Right atrium auricular region (tissue), 2 donors: ENCODE data around the gene RASAL2. TPM values are rescaled to one million over a fixed set of nuclear protein-coding genes. Genes with fewer than 3 reads are reported as not detected.

Experiments
- DNase-seq: peaks from one replicate; pipeline ENCODE4 v3.0.0-alpha.2; 2019; ENCODE audit warnings: low spot score
- H3K27ac ChIP-seq, 2 donors: fragments of 200-600 bp; sonication (generic); 1 replicate in 1 of 2; 2 replicates in 1 of 2; pipeline ENCODE4 v1.5.1; 2016 to 2019
- H3K27me3 ChIP-seq, 2 donors: fragments of 200-600 bp; sonication (generic); one replicate each; pipeline versions ENCODE4 v1.5.1 to v1.6.0; 2017 to 2019
- H3K36me3 ChIP-seq: fragments of 200-600 bp; sonication (generic); one replicate; pipeline ENCODE4 v1.5.1; 2016
- H3K4me1 ChIP-seq, 2 donors: fragments of 200-600 bp; sonication (generic); one replicate each; pipeline versions ENCODE4 v1.5.1 to v1.6.0; 2017 to 2019
- H3K4me3 ChIP-seq, 2 donors: fragments of 200-600 bp; sonication (generic); 1 replicate in 1 of 2; 2 replicates in 1 of 2; pipeline ENCODE4 v1.5.1; 2017 to 2019; ENCODE audit warnings: mild to moderate bottlenecking in 1 of 2, moderate library complexity in 1 of 2
- H3K9me3 ChIP-seq, 2 donors: fragments of 200-600 bp; sonication (generic); one replicate each; pipeline ENCODE4 v1.5.1; 2019
- CTCF ChIP-seq, 2 donors: fragments of 200-600 bp; sonication (generic); IDR thresholded peaks; one replicate each; pipeline ENCODE4 v1.5.1; 2019; ENCODE audit warnings: antibody characterized with exemption in 2 of 2
- total RNA-seq, 2 donors: library from RNA; depleted of rRNA; stranded (reverse); fragments of >200 nt; gene quantifications; one replicate each; pipeline ENCODE4 v1.1.0, GENCODE V29; 2016

The RASAL2 gene
- total RNA-seq, 2 donors from 2014 or later: 34.1 to 44.7 TPM

DNA sequence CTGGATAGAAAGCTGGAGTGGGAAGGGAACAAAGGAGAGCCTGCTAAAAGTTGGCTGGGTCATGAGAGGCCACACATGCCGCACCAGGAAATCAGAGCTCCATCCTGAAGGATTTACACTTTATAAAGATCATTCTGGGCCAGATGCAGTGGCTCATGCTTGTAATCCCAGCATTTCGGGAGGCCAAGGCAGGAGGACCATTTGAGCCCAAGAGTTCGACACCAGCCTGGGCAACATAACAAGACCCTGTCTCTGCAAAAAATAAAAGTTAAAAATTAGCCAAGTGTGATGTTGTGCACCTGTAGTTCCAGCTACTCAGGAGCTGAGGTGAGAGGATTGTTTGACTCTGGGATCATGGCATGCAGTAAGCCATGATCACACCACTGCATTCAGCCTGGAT, 28.7 kb upstream of the RASAL2 start:
- Histone ChIP-seq H3K27ac (no peak overlapping the region), H3K4me3 (no peak overlapping the region), H3K4me1 (peaks cover 0 to 14% of the 10 kb centered on the region in 2 donors), H3K9me3 (no peaks in the 10 kb centered on the region), H3K27me3 (no peaks in the 10 kb centered on the region), H3K36me3 (no peaks in the 10 kb centered on the region)
- no peak for DNase-seq
- no peak for TF ChIP-seq CTCF (IDR thresholded peaks at IDR 0.05)

DNA sequence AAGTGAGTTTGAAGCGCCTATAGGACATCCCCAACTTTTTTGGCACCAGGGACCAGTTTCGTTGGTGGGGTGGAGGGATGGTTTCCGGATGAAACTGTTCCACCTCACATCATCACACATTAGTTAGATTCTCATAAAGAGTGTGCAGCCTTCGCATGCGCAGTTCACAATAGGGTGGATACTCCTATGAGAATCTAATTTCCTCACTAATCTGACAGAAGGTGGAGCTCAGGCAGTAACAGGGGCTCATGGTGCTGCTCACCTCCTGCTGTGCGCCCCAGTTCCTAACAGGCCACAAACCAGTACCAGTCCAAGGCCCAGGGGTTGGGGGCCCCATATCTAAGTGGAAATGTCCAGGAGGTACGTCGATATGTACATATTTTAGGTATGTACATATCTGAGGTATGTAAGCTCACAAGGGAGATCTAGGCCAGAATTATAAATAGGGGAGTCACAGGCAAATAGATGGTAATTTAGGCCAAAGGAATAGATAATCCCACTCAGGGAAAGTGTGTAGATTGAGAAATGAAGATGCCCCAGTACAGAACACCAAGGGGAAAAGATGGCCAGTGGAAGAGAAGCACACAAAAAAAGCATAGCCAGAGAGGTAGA, 27.5 kb upstream of the RASAL2 start:
- no peak for TF ChIP-seq CTCF (IDR thresholded peaks at IDR 0.05)
- Histone ChIP-seq H3K36me3 (no peaks in the 10 kb centered on the region), H3K4me1 (peaks cover 0 to 2% of the 10 kb centered on the region in 2 donors), H3K27ac (no peak overlapping the region), H3K4me3 (no peak overlapping the region), H3K9me3 (no peaks in the 10 kb centered on the region), H3K27me3 (no peaks in the 10 kb centered on the region)
- DNase-seq: no peak

DNA sequence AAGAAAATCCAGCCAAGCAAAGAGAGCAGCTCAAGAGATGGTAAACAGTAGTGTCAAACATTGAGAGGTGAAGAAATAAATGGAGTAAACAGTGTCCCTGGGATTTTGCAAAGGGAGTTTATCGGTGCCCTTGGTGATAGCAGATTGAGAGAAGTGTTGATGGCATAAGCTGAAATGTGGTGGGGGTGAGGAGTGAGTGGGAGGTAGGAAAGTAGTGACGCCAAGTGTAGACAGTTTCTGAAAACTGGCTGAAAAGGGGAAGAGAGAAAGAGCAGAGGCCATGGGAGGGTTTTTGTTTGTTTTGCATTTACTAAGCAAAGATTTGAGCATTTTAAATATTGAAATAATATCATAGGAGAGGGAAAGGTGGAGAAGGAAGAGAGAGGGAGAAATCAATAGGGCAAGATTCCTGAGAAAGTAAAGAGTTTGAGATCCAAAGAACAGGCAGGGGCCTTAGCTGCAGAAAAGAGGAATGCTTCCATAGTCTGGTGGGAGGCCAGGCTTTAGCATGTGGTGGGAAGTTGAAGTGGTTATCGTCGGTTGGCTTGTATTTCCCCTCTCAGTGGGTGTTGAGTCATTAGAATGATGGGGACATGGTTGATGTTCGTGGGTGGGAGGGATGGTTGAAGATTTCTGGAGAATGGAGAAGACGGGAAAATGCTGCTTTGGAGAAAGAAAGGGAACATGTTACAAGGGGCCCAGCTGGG, 26.8 kb upstream of the RASAL2 start:
- Histone ChIP-seq H3K36me3 (no peaks in the 10 kb centered on the region), H3K9me3 (no peaks in the 10 kb centered on the region), H3K27me3 (no peaks in the 10 kb centered on the region), H3K4me3 (no peak overlapping the region), H3K4me1 (no peaks in the 10 kb centered on the region), H3K27ac (no peak overlapping the region)
- no peak for DNase-seq
- TF ChIP-seq CTCF (IDR thresholded peaks at IDR 0.05): no peak

- Histone ChIP-seq H3K4me1 (no peaks in the 10 kb centered on the region), H3K36me3 (no peaks in the 10 kb centered on the region), H3K27ac (no peak overlapping the region), H3K27me3 (no peaks in the 10 kb centered on the region), H3K9me3 (no peaks in the 10 kb centered on the region), H3K4me3 (no peak overlapping the region)
- no peak for DNase-seq
- no peak for TF ChIP-seq CTCF (IDR thresholded peaks at IDR 0.05)
Measured at GRCh38 chr1:178071811-178072210, 22.1 kb upstream of the RASAL2 start.

DNA sequence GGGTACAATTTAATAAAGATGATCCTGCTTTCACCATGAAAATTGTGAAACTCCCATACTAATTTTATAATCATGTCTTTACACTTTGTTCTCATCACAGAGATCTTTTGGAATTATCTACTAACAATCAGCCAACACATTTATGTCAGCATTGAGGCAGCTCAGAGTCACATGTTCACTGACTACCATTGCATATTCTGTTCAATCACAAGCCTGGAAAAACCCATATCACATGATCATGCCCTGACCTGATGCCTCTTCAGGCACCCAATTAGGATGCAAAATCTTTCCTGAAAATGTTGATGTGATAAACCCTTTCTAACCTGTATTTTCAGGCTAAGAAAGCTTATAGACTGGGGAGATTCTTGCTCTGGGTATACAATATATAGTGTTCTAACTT, 21.6 kb upstream of the RASAL2 start:
- H3K27ac ChIP-seq: no peak overlapping the region
- no peaks in the 10 kb centered on the region for H3K9me3 ChIP-seq
- H3K36me3 ChIP-seq: no peaks in the 10 kb centered on the region
- no peak for TF ChIP-seq CTCF (IDR thresholded peaks at IDR 0.05)
- no peak for DNase-seq
- no peaks in the 10 kb centered on the region for H3K27me3 ChIP-seq
- H3K4me3 ChIP-seq: no peak overlapping the region
- H3K4me1 ChIP-seq: no peaks in the 10 kb centered on the region
